A549 (cell line): ENCODE results near the gene EGLN2. TPM values are rescaled to one million over a fixed set of nuclear protein-coding genes. Genes with fewer than 3 reads are reported as not detected.

Experiments used
- ATAC-seq, 2 experiments: fragments of 200-7000 bp in 1 of 2; fragments of >200 bp in 1 of 2; cut with Nextera tagmentation in 1 of 2; cut with Tn5 transposase in 1 of 2; 3 replicates each; pipeline versions ENCODE4 v1.8.0 to v1.9.1; 2018 to 2020; ENCODE audit warnings: mild to moderate bottlenecking in 1 of 2, moderate library complexity in 1 of 2
- CTCF ChIA-PET: fragments of 300-600 bp; sonication (Branson Sonifier 250); formaldehyde crosslinking; extraction: SDS; loops from one replicate; lab custom pipeline; 2021; ENCODE audit warnings: antibody characterized with exemption, inconsistent platforms; lab: Yijun Ruan, JAX
- POLR2A ChIA-PET: fragments of 350-600 bp; formaldehyde crosslinking; extraction: SDS; loops from one replicate; lab custom pipeline; 2021; ENCODE audit warnings: antibody characterized with exemption, inconsistent platforms; lab: Yijun Ruan, JAX
- DNase-seq, 2 experiments: peaks; one replicate each; pipeline versions ENCODE4 v3.0.0 to v3.0.0-alpha.2; 2011 to 2016; ENCODE audit warnings: low read depth in 1 of 2, low spot score in 1 of 2
- FAIRE-seq: peaks from 2 replicates; lab custom pipeline; 2011; peaks lifted over from hg19 to GRCh38; lab: Jason Lieb, UNC
- H3K27ac ChIP-seq, 2 experiments: fragments of >200 bp; sonication (Bioruptor Twin); formaldehyde crosslinking; 3 replicates each; pipeline ENCODE4 v1.5.1; 2016 to 2017
- H3K4me1 ChIP-seq: fragments of >200 bp; sonication (Bioruptor Twin); formaldehyde crosslinking; 3 replicates; pipeline ENCODE4 v1.6.1; 2016
- H3K4me2 ChIP-seq: fragments of >200 bp; sonication (Bioruptor Twin); formaldehyde crosslinking; 3 replicates; pipeline ENCODE4 v1.6.1; 2016
- H3K4me3 ChIP-seq: fragments of >200 bp; sonication (Bioruptor Twin); formaldehyde crosslinking; 3 replicates; pipeline ENCODE4 v1.5.1; 2016
- H3K9me3 ChIP-seq: fragments of >200 bp; sonication (Bioruptor Twin); formaldehyde crosslinking; 3 replicates; pipeline ENCODE4 v1.6.1; 2016
- CHD2 ChIP-seq: fragments of 150-350 bp; IDR thresholded peaks from 2 replicates; pipeline ENCODE4 v1.6.1; 2014; ENCODE audit warnings: low read length; ENCODE audit not compliant: partially characterized antibody
- CHD4 ChIP-seq: fragments of 200-600 bp; sonication (generic); IDR thresholded peaks from 2 replicates; pipeline ENCODE4 v1.6.1; 2016; ENCODE audit warnings: antibody characterized with exemption, mild to moderate bottlenecking, borderline replicate concordance
- CTCF ChIP-seq: fragments of >200 bp; sonication (Bioruptor Twin); formaldehyde crosslinking; IDR thresholded peaks from 3 replicates; pipeline ENCODE4 v1.5.1; 2016
- E2F6 ChIP-seq: IDR thresholded peaks from 2 replicates; pipeline ENCODE4 v1.6.1; 2012; ENCODE audit warnings: low read depth, borderline replicate concordance
- EHF ChIP-seq: fragments of 250-450 bp; sonication (Bioruptor Pico); IDR thresholded peaks from 2 replicates; pipeline ENCODE4 v1.5.0; 2020; ENCODE audit warnings: mild to moderate bottlenecking
- HDAC2 ChIP-seq: fragments of 200-600 bp; sonication (generic); IDR thresholded peaks from 2 replicates; pipeline ENCODE4 v1.6.1; 2016
- HES2 ChIP-seq: fragments of >200 bp; sonication (Bioruptor Twin); formaldehyde crosslinking; IDR thresholded peaks from 2 replicates; pipeline ENCODE4 v1.6.1; 2016
- HOXB5 ChIP-seq: fragments of 250-450 bp; sonication (Bioruptor Pico); IDR thresholded peaks from 2 replicates; pipeline ENCODE4 v1.5.0; 2020; ENCODE audit warnings: mild to moderate bottlenecking, moderate library complexity
- KDM1A ChIP-seq: fragments of 200-600 bp; sonication (generic); IDR thresholded peaks from 2 replicates; pipeline ENCODE4 v1.6.1; 2016; ENCODE audit warnings: low read depth, mild to moderate bottlenecking
- MAZ ChIP-seq: fragments of 150-350 bp; IDR thresholded peaks from 2 replicates; pipeline ENCODE4 v1.6.1; 2014; ENCODE audit warnings: antibody characterized with exemption, low read depth, low read length, borderline replicate concordance
- PBX3 ChIP-seq: IDR thresholded peaks from 2 replicates; pipeline ENCODE4 v1.6.1; 2012
- RARB ChIP-seq: fragments of 250-450 bp; sonication (Bioruptor Pico); IDR thresholded peaks from 2 replicates; pipeline ENCODE4 v1.8.0; 2021; ENCODE audit warnings: mild to moderate bottlenecking, moderate library complexity
- RNF2 ChIP-seq: fragments of 200-600 bp; sonication (generic); IDR thresholded peaks from 2 replicates; pipeline ENCODE4 v1.6.1; 2016; ENCODE audit warnings: low read depth, mild to moderate bottlenecking, antibody characterized with exemption, moderate library complexity, borderline replicate concordance
- SMC3 ChIP-seq: fragments of >200 bp; sonication (Bioruptor Twin); formaldehyde crosslinking; IDR thresholded peaks from 3 replicates; pipeline ENCODE4 v1.6.1; 2018; ENCODE audit warnings: inconsistent platforms
- TFCP2L1 ChIP-seq: fragments of 250-450 bp; sonication (Bioruptor Pico); IDR thresholded peaks from 2 replicates; pipeline ENCODE4 v1.5.0; 2021; ENCODE audit warnings: mild to moderate bottlenecking
- TP53 ChIP-seq: fragments of 250-450 bp; sonication (Bioruptor Pico); IDR thresholded peaks from 2 replicates; pipeline ENCODE4 v1.5.0; 2021; ENCODE audit warnings: mild to moderate bottlenecking, moderate library complexity
- ZFP36 ChIP-seq: fragments of 450-650 bp; IDR thresholded peaks from 2 replicates; pipeline ENCODE4 v1.6.1; 2014; ENCODE audit warnings: borderline replicate concordance; ENCODE audit not compliant: partially characterized antibody
- ZSCAN20 ChIP-seq: fragments of 250-450 bp; sonication (Bioruptor Pico); IDR thresholded peaks from 2 replicates; pipeline ENCODE4 v1.8.0; 2022; ENCODE audit warnings: mild to moderate bottlenecking, moderate library complexity
- WGBS: methylation state at CpG from one replicate; pipeline ENCODE4 v1.1.6; 2017; ENCODE audit errors: missing lambda C conversion rate; 5-methylcytosine and 5-hydroxymethylcytosine counted together
- polyA plus RNA-seq, 4 experiments: library from polyadenylated mRNA; depleted of rRNA in 3 of 4; stranded (reverse); fragments of >200 nt; fragmentation: RNase III in 1 of 4; extraction: RNeasy Plus Mini Kit Qiagen cat#74134 plus additional on column Dnase treatment in 1 of 4; gene quantifications; 2 replicates in 3 of 4; 3 replicates in 1 of 4; pipeline ENCODE4 v1.2.3, GENCODE V29; 2011 to 2017

EGLN2 gene
- polyA plus RNA-seq, 2 of the 4 experiments (the other 2 are of a cell fraction), result 34.7 to 81.4 TPM

GRCh38 chr19:40809358-40810086 is 10.5 kb downstream of the EGLN2 start:
- ChIA-PET CTCF (interaction anchor here (0.8 to 15.7 kb wide), 5 partner anchors 10 to 175 kb away, joined by 3 to 162 read pairs (median 3); partner anchors contain the start of gene EGLN2), POLR2A (no interaction called here)
- Histone ChIP-seq H3K4me1 (peaks cover 21% of the 10 kb centered on the region), H3K27ac (no peak overlapping the region), H3K9me3 (no peaks in the 10 kb centered on the region), H3K4me3 (no peak overlapping the region), H3K4me2 (no peak overlapping the region)
- ATAC-seq (no peak), FAIRE-seq (no peak), DNase-seq (no peak)
- WGBS, result 95% methylated on average over 39 of the region's 39 CpGs
- TF ChIP-seq RNF2 (no peak), MAZ (no peak), CHD4 (no peak), PBX3 (0 out of 2 replicates have a peak, but pooled peaks have one; percentile 20), CTCF (no peak), CHD2 (peak; percentile 16), EHF (no peak), KDM1A (no peak)

- no peak for FAIRE-seq
- CTCF ChIA-PET, result interaction anchor here (1.1 to 15.7 kb wide), 3 partner anchors 10 to 148 kb away, joined by 3 to 162 read pairs (median 146); no protein-coding TSS in a partner anchor
- Histone ChIP-seq H3K9me3 (no peaks in the 10 kb centered on the region), H3K4me3 (no peak overlapping the region), H3K27ac (no peak overlapping the region), H3K4me2 (no peak overlapping the region; the same call in 2 of the 3 replicates), H3K4me1 (peaks cover 19% of the 10 kb centered on the region)
- WGBS, result 95% methylated on average over 14 of the region's 14 CpGs
- TF ChIP-seq TP53 (CRISPR knock-in tag) (no peak), RNF2 (no peak), HOXB5 (no peak), TFCP2L1 (no peak), ZSCAN20 (no peak), RARB (CRISPR knock-in tag) (no peak), E2F6 (no peak), ZFP36 (no peak), SMC3 (no peak), MAZ (no peak), CHD2 (no peak), HDAC2 (no peak), HES2 (no peak), EHF (no peak)
- ATAC-seq, result no peak
- POLR2A ChIA-PET, result no interaction called here
- no peak for DNase-seq
These were observed 11.2 kb downstream of the EGLN2 start for GRCh38 chr19:40810160-40810559.
